Measurements from ENCODE around the gene ZNF524.
"Not testable (repeated sequence)": the region's sequence is repeated elsewhere in the genome, so short reads cannot be mapped to it uniquely, and the experiment has no call there.

The ZNF524 gene

DNA sequence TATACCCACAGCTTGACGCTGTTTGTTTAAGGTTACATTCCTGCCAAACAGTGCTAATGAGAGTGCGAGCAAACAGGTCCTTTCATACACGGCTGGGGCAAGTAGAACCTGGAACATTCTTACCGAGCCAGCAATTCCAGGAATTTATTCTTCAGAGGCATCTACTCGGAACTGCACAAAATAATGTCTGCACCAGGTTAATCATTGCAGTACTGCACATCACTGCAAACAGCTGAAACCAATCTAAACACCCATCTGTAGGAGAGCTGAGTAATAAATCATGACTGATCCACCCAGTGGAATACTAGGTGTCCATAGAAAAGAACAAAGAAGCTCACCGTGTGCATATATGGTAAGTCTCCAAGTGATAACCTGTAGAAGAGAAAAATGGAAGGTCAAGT is 18.3 kb upstream of the ZNF524 start:
- no peak for DNase-seq (ENCODE audit: low read depth)

GRCh38 chr19:55582284-55582683 is 17.8 kb upstream of the ZNF524 start:
- DNase-seq (ENCODE audit: low read depth), result not testable (repeated sequence)

DNA sequence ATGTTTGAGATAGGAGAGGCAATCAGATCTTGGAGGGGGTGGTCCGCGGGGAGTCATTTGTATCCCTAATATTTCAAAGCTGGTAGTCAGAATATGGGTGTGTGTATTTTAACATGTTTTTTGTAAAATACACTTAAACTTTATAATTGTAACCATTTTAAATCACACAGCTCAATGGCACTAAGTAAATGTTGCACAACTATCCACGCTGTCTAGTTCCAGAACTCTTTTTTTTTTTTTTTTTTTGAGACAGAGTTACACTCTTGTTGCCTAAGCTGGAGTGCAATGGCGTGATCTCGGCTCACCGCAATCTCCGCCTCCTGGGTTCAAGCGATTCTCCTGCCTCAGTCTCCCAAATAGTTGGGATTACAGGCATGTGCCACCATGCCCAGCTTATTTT is 16.2 kb upstream of the ZNF524 start:
- DNase-seq (ENCODE audit: low read depth), result peak; percentile 38

DNA sequence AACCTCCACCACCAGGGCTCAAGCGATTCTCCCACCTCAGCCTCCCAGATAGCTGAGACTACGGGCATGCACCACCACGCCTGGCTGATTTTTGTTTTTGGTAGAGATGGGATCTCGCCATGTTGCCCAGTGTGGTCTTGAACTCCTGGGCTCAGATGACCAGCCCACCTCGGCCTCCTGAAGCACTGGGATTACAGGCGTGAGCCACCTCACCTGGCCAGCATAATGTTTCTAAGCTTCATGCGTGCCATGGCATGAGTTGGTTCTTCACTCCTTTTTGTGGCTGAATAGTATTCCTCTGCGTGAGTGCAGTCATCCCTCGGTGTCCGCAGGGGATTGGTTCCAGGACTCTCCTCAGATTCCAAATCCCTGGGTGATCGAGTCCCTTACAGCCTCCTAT is 15.2 kb upstream of the ZNF524 start:
- no peak for DNase-seq (ENCODE audit: low read depth)

GRCh38 chr19:55585658-55586339 is 14.3 kb upstream of the ZNF524 start:
- peak; percentile 30 for DNase-seq (ENCODE audit: low read depth)

GRCh38 chr19:55586976-55587668 is 13.0 kb upstream of the ZNF524 start:
- peak; percentile 79 for DNase-seq (ENCODE audit: low read depth)

- DNase-seq (ENCODE audit: low read depth), result no peak
These were observed 11.3 kb upstream of the ZNF524 start for GRCh38 chr19:55588738-55589137.

DNA sequence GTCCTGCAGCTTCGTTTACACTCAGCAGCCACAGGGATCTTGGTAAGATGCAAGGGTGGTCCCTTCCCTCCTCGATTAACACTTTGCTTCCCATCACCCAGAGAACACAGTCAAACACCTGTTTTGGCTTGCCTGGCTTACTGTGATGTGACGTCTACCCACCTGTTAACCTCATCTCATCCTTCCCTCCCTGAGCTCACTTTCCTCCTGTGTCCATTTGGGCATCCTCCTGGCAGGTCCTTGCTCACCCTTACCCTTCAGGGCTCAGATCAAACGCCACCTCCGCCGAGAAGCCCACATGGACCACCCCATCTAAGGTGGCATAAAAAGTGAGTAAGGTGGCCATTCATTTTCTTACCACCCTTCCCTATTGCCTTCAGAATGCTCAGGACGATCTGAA is 10.0 kb upstream of the ZNF524 start:
- DNase-seq (ENCODE audit: low read depth), result no peak

DNA sequence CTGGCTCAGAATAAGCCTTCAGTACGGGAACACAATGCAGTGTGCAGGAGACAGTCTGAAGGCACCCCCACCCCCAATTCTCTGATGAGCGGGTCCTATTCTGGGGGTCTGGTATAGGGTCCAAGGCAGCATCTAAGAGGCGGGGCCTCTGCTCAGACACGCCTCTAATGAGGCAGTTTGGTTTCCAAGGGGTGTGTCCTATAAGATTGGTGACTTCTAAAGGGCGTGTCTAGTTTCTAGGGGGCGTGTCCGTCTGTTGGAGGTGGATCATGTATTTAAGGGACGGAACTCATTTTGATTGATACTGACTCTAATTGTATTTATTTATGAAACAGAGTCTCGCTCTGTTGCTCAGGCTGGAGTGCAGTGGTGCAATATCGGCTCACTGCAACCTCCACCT is 9.5 kb upstream of the ZNF524 start:
- no peak for DNase-seq (ENCODE audit: low read depth)

DNA sequence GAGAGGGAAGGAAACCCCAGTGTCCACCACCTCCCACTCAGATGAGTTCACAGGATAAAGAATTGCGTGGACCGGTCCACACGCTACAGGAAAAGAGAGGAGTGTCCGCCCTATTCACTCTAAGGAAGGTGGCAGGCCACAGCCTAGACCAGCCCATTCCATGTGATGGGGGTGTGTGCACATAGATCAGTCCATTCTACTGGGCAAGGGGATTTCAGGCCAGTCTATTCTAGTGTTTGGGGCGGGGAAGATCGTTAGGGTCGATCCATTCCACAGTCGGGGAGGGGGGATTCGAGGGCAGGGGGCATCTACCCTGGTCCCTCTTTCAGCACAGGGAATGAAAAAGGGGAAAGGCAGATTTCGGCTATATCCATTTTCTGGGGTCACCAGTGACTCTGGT is 8.5 kb upstream of the ZNF524 start:
- DNase-seq (ENCODE audit: low read depth), result no peak

- no peak for DNase-seq (ENCODE audit: low read depth)
These were observed 7.5 kb upstream of the ZNF524 start for GRCh38 chr19:55592391-55593090.

DNA sequence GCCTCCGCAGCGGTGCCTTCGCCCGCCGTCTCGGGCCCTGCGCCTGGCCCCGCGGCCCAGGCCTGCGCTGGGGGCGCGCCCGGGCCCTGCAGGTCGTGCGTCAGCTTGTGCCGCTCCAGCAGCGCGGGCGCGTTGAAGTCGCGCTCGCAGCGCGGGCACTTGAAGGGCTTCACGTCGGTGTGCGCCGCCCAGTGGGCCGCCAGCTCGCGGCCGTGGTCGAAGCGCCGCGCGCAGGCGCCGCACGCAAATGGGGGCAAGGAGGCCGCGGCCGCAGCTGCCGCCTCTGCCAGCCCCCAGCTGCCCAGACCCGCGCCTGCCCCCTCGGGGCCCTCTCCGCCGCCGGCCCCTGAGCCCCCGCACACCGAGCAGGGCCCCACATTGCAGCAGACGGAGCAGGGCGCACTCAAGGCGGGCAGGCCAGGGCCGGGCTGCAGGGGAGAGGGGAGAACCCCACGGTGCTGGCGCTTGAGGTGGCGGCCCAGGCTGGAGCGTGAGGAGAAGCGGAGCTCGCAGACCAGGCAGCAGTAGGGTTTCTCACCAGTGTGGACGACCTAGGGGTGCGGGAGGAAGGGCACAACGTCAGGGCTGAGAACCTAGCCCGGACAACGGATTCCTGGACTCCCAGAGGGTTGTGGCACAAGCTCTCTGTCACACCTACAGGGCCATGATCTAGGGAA is 6.9 kb upstream of the ZNF524 start:
- no peak for DNase-seq (ENCODE audit: low read depth)

GRCh38 chr19:55594996-55595545 is 5.0 kb upstream of the ZNF524 start:
- no peak for DNase-seq (ENCODE audit: low read depth)

DNA sequence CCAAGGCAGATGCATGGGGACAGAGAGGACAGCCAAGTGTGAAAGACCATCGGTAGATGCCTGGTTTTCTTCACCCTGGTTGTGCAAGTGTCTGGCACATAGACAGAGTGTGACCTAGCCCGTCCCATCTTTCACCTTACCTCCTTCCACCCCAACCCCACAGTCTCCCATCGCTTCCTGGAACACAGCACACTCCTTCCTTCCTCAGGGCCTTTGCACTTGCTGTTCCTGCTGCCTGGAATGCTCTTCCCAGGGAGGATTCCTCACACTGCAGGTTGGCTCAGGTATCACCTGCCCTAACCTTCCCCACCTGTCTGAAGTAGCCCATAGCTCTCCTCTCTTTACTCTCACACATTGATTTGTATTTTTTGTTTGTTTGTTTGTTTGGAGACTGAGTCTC is 3.8 kb upstream of the ZNF524 start:
- no peak for DNase-seq (ENCODE audit: low read depth)

GRCh38 chr19:55597501-55597921 is 2.6 kb upstream of the ZNF524 start:
- no peak for DNase-seq (ENCODE audit: low read depth)

DNA sequence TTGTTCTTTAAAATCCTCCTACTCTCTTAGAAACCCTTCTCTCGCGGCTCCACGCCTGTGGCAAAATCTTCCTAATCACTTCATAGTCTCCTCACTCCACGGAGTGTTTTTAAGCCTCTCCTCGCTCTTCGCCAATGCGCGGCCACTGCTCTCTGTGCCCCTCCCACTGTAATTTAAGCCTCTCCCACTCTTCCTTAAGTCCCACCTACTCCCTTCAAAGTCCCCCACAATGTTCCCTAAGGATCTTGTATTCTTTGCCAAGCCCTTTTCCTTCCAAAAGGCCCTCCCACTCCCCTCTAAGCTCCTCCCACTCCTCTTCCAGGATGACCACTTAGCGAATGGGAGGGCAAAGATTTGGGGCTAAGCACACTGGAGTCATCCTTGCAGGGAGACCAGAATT is 2.1 kb upstream of the ZNF524 start:
- DNase-seq (ENCODE audit: low read depth), result no peak

DNA sequence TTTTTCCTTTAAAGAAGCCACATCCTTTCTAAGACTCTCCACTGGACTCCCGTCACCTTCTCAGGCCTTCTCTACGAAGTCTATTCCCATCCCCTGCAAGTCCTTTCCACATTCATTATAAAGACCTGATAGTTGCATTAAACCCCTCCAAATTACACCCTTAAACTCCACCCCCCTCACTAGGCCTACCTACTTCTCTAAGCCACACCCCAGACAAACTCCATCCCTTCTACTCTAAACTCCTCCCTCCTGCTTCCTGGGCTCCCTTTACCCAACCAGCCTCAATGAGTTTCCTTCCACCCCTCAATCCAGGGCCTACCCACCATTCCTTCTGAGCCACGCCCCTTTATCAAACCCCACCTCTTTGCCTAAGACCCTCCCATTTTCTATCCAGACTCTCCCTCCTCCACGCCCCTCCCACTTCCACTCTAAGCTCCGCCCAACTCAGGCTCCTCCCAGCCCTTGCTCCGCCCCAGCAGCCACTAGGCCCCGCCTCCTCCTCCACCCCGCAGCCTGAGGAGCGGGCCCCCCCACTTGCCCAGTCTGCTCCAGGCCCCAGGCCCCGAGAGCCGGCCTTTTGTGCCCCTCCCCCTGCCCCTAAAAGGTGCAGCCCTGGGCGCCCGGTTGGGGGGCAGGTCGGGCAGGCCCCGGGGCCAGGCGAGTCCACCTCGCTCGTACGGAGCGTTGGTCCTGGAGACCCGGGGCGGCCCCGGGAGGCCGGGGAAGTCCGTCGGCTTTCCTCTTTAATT is 1.2 kb upstream of the ZNF524 start:
- DNase-seq (ENCODE audit: low read depth), result peak; percentile 93

DNA sequence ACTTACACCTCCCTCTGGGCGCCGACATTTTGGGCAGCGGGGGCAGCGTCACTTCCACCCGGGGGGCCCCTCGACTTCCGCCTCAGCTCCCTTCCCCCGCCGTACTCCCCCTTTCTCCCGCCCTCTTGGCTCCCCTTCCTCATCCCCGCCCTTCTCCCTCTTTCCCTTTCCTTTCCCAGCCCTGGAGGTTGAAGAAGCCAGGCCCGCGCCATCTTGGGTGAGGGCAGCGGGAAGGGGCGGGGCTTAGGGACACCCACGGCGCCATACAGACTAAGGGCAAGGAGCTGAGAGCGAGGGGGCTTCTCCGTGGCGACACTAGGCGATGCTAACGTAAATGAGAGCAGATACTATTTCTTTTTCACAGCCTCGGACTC is 633 bp upstream of the ZNF524 start, which contains the start of gene FIZ1:
TSS of gene FIZ1 (minus strand) at position 50 of the 374 bp plus-strand sequence. CDS start 1,652 bp downstream, outside the sequence.
- DNase-seq (ENCODE audit: low read depth), result peak; percentile 99

DNA sequence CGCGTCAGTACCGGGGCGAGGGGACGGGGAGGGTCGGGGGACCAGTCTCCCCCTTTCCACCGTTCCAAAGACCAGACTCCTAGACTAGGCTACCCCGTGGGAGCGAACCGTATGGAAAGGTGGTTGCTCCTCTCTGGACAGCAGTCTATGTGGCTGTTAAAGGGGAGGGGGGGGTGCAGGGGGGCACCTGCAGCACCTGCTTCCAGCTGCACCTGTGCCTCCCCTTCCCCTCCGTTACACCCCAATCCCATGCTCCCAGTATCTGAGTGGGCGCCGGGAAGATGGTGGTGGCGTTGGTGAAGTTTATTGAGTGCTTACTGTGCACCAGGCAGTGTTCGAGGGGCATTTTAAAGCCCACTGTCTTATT is 557 bp downstream of the ZNF524 start:
- DNase-seq (ENCODE audit: low read depth), result no peak

DNA sequence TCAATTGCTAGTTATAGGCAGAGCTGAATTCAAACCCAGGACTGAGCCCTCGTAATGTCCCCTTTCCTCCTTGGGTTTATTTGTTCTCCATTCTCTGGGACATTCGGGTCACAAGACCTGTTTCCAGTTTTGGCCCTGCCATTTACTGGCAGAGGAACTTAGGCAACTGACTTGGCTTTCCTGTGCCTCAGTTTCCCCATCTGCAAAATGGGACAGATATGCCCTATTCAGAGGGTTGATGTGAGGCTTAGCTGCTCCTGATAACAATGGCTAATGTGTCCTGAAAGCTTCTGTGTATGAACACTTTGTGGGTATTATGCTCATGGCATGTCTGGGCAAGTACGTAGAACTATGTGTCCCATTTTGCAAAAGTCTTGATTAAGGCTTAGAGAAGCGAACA is 996 bp downstream of the ZNF524 start:
- DNase-seq (ENCODE audit: low read depth), result no peak

DNA sequence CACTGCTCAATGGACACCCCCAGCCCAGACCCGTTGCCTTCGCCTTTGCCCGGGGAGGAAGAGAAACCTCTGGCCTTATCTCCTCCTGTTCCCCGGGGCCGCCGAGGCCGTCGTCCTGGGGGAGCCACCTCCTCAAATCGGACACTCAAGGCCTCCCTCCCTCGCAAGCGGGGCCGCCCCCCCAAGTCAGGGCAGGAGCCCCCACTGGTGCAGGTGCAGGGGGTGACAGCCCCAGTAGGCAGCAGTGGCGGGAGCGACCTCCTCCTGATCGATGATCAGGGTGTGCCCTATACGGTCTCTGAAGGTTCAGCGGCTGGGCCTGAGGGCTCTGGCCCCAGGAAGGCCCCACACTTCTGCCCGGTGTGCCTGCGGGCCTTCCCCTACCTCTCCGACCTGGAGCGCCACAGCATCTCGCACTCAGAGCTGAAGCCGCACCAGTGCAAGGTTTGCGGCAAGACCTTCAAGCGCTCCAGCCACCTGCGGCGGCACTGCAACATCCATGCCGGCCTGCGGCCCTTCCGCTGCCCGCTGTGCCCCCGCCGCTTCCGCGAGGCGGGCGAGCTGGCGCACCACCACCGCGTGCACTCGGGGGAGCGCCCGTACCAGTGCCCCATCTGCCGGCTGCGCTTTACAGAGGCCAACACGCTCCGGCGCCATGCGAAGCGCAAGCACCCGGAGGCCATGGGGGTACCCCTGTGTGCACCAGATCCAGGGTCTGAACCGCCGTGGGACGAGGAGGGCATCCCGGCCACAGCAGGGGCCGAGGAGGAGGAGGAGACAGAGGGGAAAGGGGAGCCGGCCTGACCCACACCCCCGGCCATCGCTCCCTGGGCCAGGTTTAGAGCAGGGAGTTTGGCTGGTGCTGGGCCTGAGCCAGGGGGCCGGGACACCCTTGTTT is 2.3 kb downstream of the ZNF524 start:
- no peak for DNase-seq (ENCODE audit: low read depth)
